Stimulated activated CD8-positive, alpha-beta memory T cell treated with anti-CD3 and anti-CD28 coated beads, Interleukin-4, amount 100 ng/mL, for 48 hours (primary cell): ENCODE data around the gene CAMSAP2.

Experiments used
- DNase-seq: peaks from one replicate; pipeline ENCODE4 v3.0.0-alpha.2; 2020

Gene CAMSAP2

GRCh38 chr1:200856716-200857357 is 118.1 kb downstream of the CAMSAP2 start:
- no peak for DNase-seq

- DNase-seq: no peak
These were observed 119.1 kb downstream of the CAMSAP2 start for GRCh38 chr1:200857804-200858203.

- no peak for DNase-seq
These were observed 123.4 kb downstream of the CAMSAP2 start for GRCh38 chr1:200861937-200862647.

- DNase-seq: no peak
These were observed 124.2 kb downstream of the CAMSAP2 start for GRCh38 chr1:200862713-200863415.

GRCh38 chr1:200866116-200866515 is 127.4 kb downstream of the CAMSAP2 start:
- DNase-seq: no peak

- DNase-seq: peak; percentile 73
These were observed 127.8 kb downstream of the CAMSAP2 start for GRCh38 chr1:200866521-200866920.

GRCh38 chr1:200867018-200867811 is 128.5 kb downstream of the CAMSAP2 start:
- no peak for DNase-seq

- no peak for DNase-seq
These were observed 130.7 kb downstream of the CAMSAP2 start for GRCh38 chr1:200869376-200869752.

GRCh38 chr1:200869753-200870391 is 131.2 kb downstream of the CAMSAP2 start:
- DNase-seq: peak; percentile 55

GRCh38 chr1:200872446-200873115 is 133.9 kb downstream of the CAMSAP2 start, which contains the start of gene GPR25:
GPR25 (plus strand) TSS chr1:200872981; CDS start chr1:200873038, 57 bp downstream.
- DNase-seq: no peak

- no peak for DNase-seq
These were observed 134.5 kb downstream of the CAMSAP2 start for GRCh38 chr1:200873116-200873670.

GRCh38 chr1:200873671-200874397 is 135.1 kb downstream of the CAMSAP2 start:
- no peak for DNase-seq

- DNase-seq: no peak
These were observed 136.0 kb downstream of the CAMSAP2 start for GRCh38 chr1:200874694-200875093.

- DNase-seq: no peak
These were observed 136.7 kb downstream of the CAMSAP2 start for GRCh38 chr1:200875416-200875815.

GRCh38 chr1:200877010-200877409 is 138.3 kb downstream of the CAMSAP2 start:
- DNase-seq: no peak

GRCh38 chr1:200877839-200878551 is 139.3 kb downstream of the CAMSAP2 start:
- peak; percentile 72 for DNase-seq

GRCh38 chr1:200880212-200880611 is 141.5 kb downstream of the CAMSAP2 start:
- DNase-seq: peak; percentile 58

- DNase-seq: peak; percentile 21
These were observed 144.4 kb downstream of the CAMSAP2 start for GRCh38 chr1:200883118-200883517.

GRCh38 chr1:200885623-200886402 is 147.1 kb downstream of the CAMSAP2 start:
- no peak for DNase-seq
